ENCODE results near the gene SURF4.

- TF ChIP-seq GABPA (IDR thresholded peaks at IDR 0.05 in 1 of 2, conservative IDR thresholded peaks at IDR 0.05 in 1 of 2) (no peak), CTCF (IDR thresholded peaks at IDR 0.05; ENCODE audit: low read depth, low read length, missing input control) (no peak), JUND (IDR thresholded peaks at IDR 0.05) (no peak), MAX (IDR thresholded peaks at IDR 0.05) (no peak), RAD21 (IDR thresholded peaks at IDR 0.05) (no peak), SP1 (IDR thresholded peaks at IDR 0.05) (no peak), YY1 (IDR thresholded peaks at IDR 0.05) (no peak), TAF1 (conservative IDR thresholded peaks at IDR 0.05) (no peak)
Measured at GRCh38 chr9:133404454-133405002, 28.7 kb upstream of the SURF4 start.
